Mesenchymal stem cell (in vitro differentiated cells and primary cell): Measurements from ENCODE around the gene KCTD17.

Experiments
- DNase-seq: peaks from one replicate; pipeline ENCODE4 v3.0.0-alpha.2; 2013
- H2AFZ ChIP-seq: one replicate; pipeline ENCODE4 v1.6.1; 2013; ENCODE audit warnings: low read depth, mild to moderate bottlenecking, control low read depth, inconsistent platforms, low read length, moderate library complexity
- H2AK5ac ChIP-seq: 2 replicates; pipeline ENCODE4 v1.6.1; 2013; ENCODE audit warnings: low read length, moderate library complexity, mild to moderate bottlenecking, inconsistent platforms; ENCODE audit not compliant: severe bottlenecking
- H2BK120ac ChIP-seq: one replicate; pipeline ENCODE4 v1.6.1; 2013; ENCODE audit warnings: low read depth, mild to moderate bottlenecking, inconsistent platforms, low read length, moderate library complexity
- H2BK12ac ChIP-seq, 2 experiments: one replicate each; pipeline ENCODE4 v1.6.1; 2013; ENCODE audit warnings: inconsistent platforms in 2 of 2, low read length in 2 of 2, mild to moderate bottlenecking in 2 of 2, moderate library complexity in 2 of 2, control low read depth in 1 of 2
- H2BK15ac ChIP-seq: one replicate; pipeline ENCODE4 v1.6.1; 2013; ENCODE audit warnings: mild to moderate bottlenecking, low read depth, inconsistent platforms; ENCODE audit not compliant: poor library complexity, severe bottlenecking
- H2BK5ac ChIP-seq: 2 replicates; pipeline ENCODE4 v1.6.1; 2013; ENCODE audit warnings: low read depth, mild to moderate bottlenecking, low read length, control low read depth, inconsistent platforms; ENCODE audit not compliant: poor library complexity, severe bottlenecking
- H3K14ac ChIP-seq, 2 experiments: one replicate each; pipeline ENCODE4 v1.6.1; 2013; ENCODE audit warnings: inconsistent platforms in 2 of 2, low read length in 2 of 2, control low read depth in 1 of 2, mild to moderate bottlenecking in 1 of 2, moderate library complexity in 1 of 2
- H3K18ac ChIP-seq, 2 experiments: one replicate each; pipeline ENCODE4 v1.6.1; 2013; ENCODE audit warnings: inconsistent platforms in 2 of 2, low read length in 2 of 2, control low read depth in 1 of 2, low read depth in 1 of 2, mild to moderate bottlenecking in 1 of 2
- H3K23ac ChIP-seq, 2 experiments: one replicate each; pipeline ENCODE4 v1.6.1; 2013; ENCODE audit warnings: inconsistent platforms in 2 of 2, low read length in 2 of 2, mild to moderate bottlenecking in 2 of 2, moderate library complexity in 2 of 2, control low read depth in 1 of 2
- H3K27ac ChIP-seq: 2 replicates; pipeline ENCODE4 v1.5.1; 2013; ENCODE audit warnings: mild to moderate bottlenecking, moderate library complexity, low read length, control low read depth, inconsistent platforms; ENCODE audit not compliant: poor library complexity, severe bottlenecking
- H3K27me3 ChIP-seq, 2 experiments: 2 replicates each; pipeline versions ENCODE4 v1.6.1 to v1.7.0; 2013; ENCODE audit warnings: low read length in 2 of 2, mild to moderate bottlenecking in 2 of 2, moderate library complexity in 2 of 2, control low read depth in 1 of 2, inconsistent platforms in 1 of 2; ENCODE audit not compliant: control insufficient read depth in 1 of 2, insufficient read depth in 1 of 2
- H3K36me3 ChIP-seq, 2 experiments: 2 replicates each; pipeline versions ENCODE4 v1.6.1 to v1.7.0; 2013; ENCODE audit warnings: low read length in 2 of 2, control low read depth in 1 of 2, inconsistent platforms in 1 of 2, low read depth in 1 of 2, mild to moderate bottlenecking in 1 of 2; ENCODE audit not compliant: insufficient read depth in 2 of 2, control insufficient read depth in 1 of 2
- H3K4ac ChIP-seq, 2 experiments: one replicate each; pipeline ENCODE4 v1.6.1; 2013; ENCODE audit warnings: inconsistent platforms in 2 of 2, low read length in 2 of 2, mild to moderate bottlenecking in 2 of 2, moderate library complexity in 2 of 2, control low read depth in 1 of 2, low read depth in 1 of 2
- H3K4me1 ChIP-seq: 2 replicates; pipeline ENCODE4 v1.6.1; 2013; ENCODE audit warnings: low read depth, low read length, control low read depth; ENCODE audit not compliant: control insufficient read depth, insufficient read depth
- H3K4me2 ChIP-seq: 2 replicates; pipeline ENCODE4 v1.6.1; 2013; ENCODE audit warnings: low read length, mild to moderate bottlenecking, inconsistent platforms; ENCODE audit not compliant: poor library complexity, severe bottlenecking
- H3K4me3 ChIP-seq, 2 experiments: 2 replicates each; pipeline versions ENCODE4 v1.5.1 to v1.7.0; 2013; ENCODE audit warnings: low read length in 2 of 2, mild to moderate bottlenecking in 2 of 2, control low read depth in 1 of 2, low read depth in 1 of 2; ENCODE audit not compliant: insufficient read depth in 1 of 2
- H3K79me1 ChIP-seq: replicated peaks from 2 replicates; pipeline ENCODE4 v1.6.1; 2013; ENCODE audit warnings: mild to moderate bottlenecking, control low read depth, low read length, inconsistent platforms; ENCODE audit not compliant: poor library complexity, severe bottlenecking
- H3K9ac ChIP-seq: 2 replicates; pipeline ENCODE4 v1.7.0; 2013; ENCODE audit warnings: mild to moderate bottlenecking, low read length, moderate library complexity
- H3K9me3 ChIP-seq: 2 replicates; pipeline ENCODE4 v1.7.0; 2013; ENCODE audit warnings: mild to moderate bottlenecking, low read length; ENCODE audit not compliant: control insufficient read depth
- H4K8ac ChIP-seq: one replicate; pipeline ENCODE4 v1.6.1; 2013; ENCODE audit warnings: inconsistent platforms, mild to moderate bottlenecking, low read length, moderate library complexity
- H4K91ac ChIP-seq: one replicate; pipeline ENCODE4 v1.6.1; 2013; ENCODE audit warnings: mild to moderate bottlenecking, low read length, inconsistent platforms
- WGBS: methylation state at CpG from one replicate; pipeline ENCODE4 v1.1.7; 2013; ENCODE audit warnings: mixed read lengths; 5-methylcytosine and 5-hydroxymethylcytosine counted together

KCTD17 gene

GRCh38 chr22:37082251-37082873, 30.8 kb downstream of the KCTD17 start:
- H3K79me1 ChIP-seq = no peaks in the 10 kb centered on the region
- H2AK5ac ChIP-seq = no peak overlapping the region
- no peaks in the 10 kb centered on the region for H3K9me3 ChIP-seq

GRCh38 chr22:37083914-37084313, 32.4 kb downstream of the KCTD17 start:
- Histone ChIP-seq H3K4ac (no peak overlapping the region), H3K27me3 (peaks cover 48 to 54% of the 10 kb centered on the region in 2 experiments), H4K8ac (no peak overlapping the region), H2AFZ (no peak overlapping the region), H3K79me1 (no peaks in the 10 kb centered on the region), H3K4me2 (no peak overlapping the region), H2AK5ac (no peak overlapping the region), H3K23ac (no peak overlapping the region), H2BK5ac (no peak overlapping the region), H2BK15ac (no peak overlapping the region), H2BK120ac (no peak overlapping the region), H3K36me3 (no peaks in the 10 kb centered on the region), H3K27ac (no peak overlapping the region), H3K14ac (no peak overlapping the region), H3K4me3 (no peak overlapping the region), H4K91ac (no peak overlapping the region), H3K9me3 (no peaks in the 10 kb centered on the region), H3K4me1 (peaks cover 2% of the 10 kb centered on the region), H3K9ac (no peak overlapping the region), H3K18ac (no peak overlapping the region), H2BK12ac (no peak overlapping the region)
- no peak for DNase-seq
- WGBS = 88% methylated on average over 6 of the region's 6 CpGs

More at GRCh38 chr22:37082251-37082873, 30.8 kb downstream of the KCTD17 start:
- Histone ChIP-seq H3K4me3 (no peak overlapping the region), H3K14ac (no peak overlapping the region), H2BK5ac (no peak overlapping the region), H2BK15ac (no peak overlapping the region), H2AFZ (no peak overlapping the region), H3K18ac (no peak overlapping the region), H3K4me1 (peaks cover 2% of the 10 kb centered on the region), H3K36me3 (no peaks in the 10 kb centered on the region), H3K9ac (no peak overlapping the region), H3K4ac (no peak overlapping the region), H4K8ac (no peak overlapping the region), H3K4me2 (no peak overlapping the region), H2BK12ac (no peak overlapping the region), H3K27ac (no peak overlapping the region), H3K27me3 (peaks cover 41 to 42% of the 10 kb centered on the region in 2 experiments), H3K23ac (no peak overlapping the region), H2BK120ac (no peak overlapping the region), H4K91ac (no peak overlapping the region)
- no peak for DNase-seq
- 85% methylated on average over 10 of the region's 10 CpGs for WGBS

GRCh38 chr22:37084385-37084784, 32.8 kb downstream of the KCTD17 start:
- Histone ChIP-seq H2BK5ac (no peak overlapping the region), H3K9me3 (no peaks in the 10 kb centered on the region), H3K4ac (no peak overlapping the region), H3K9ac (no peak overlapping the region), H3K23ac (no peak overlapping the region), H2AK5ac (no peak overlapping the region), H3K27me3 (peaks cover 48 to 53% of the 10 kb centered on the region in 2 experiments), H3K27ac (no peak overlapping the region), H3K18ac (no peak overlapping the region), H4K91ac (no peak overlapping the region), H3K4me3 (no peak overlapping the region), H4K8ac (no peak overlapping the region), H3K36me3 (no peaks in the 10 kb centered on the region), H3K4me1 (peaks cover 2% of the 10 kb centered on the region), H2AFZ (no peak overlapping the region), H3K14ac (no peak overlapping the region), H2BK15ac (no peak overlapping the region), H3K79me1 (no peaks in the 10 kb centered on the region), H3K4me2 (no peak overlapping the region), H2BK120ac (no peak overlapping the region), H2BK12ac (no peak overlapping the region)
- 85% methylated on average over 9 of the region's 10 CpGs for WGBS
- no peak for DNase-seq

- Histone ChIP-seq H2BK12ac (no peak overlapping the region), H4K8ac (no peak overlapping the region), H4K91ac (no peak overlapping the region), H3K14ac (no peak overlapping the region), H3K36me3 (no peaks in the 10 kb centered on the region), H2BK5ac (no peak overlapping the region), H3K4me3 (no peak overlapping the region), H3K4ac (no peak overlapping the region), H3K9ac (no peak overlapping the region), H3K23ac (no peak overlapping the region), H3K27ac (no peak overlapping the region), H2BK15ac (no peak overlapping the region), H2AK5ac (no peak overlapping the region), H2AFZ (no peak overlapping the region), H2BK120ac (no peak overlapping the region), H3K79me1 (no peaks in the 10 kb centered on the region), H3K27me3 (peaks cover 51 to 61% of the 10 kb centered on the region in 2 experiments), H3K9me3 (no peaks in the 10 kb centered on the region), H3K18ac (no peak overlapping the region), H3K4me2 (no peak overlapping the region), H3K4me1 (peaks cover 2% of the 10 kb centered on the region)
- no peak for DNase-seq
- 86% methylated on average over 14 of the region's 15 CpGs for WGBS
Measured at GRCh38 chr22:37086184-37086583, 34.6 kb downstream of the KCTD17 start.
